HG03571 (cell line): ENCODE results near the gene ZNF429.
"Not testable (repeated sequence)": the region's sequence is repeated elsewhere in the genome, so short reads cannot be mapped to it uniquely, and the experiment has no call there.

Experiments used
- ATAC-seq: cut with Tn5 transposase; IDR thresholded peaks from one replicate; pipeline ENCODE4 v1.9.1; 2021; ENCODE audit not compliant: unreplicated experiment

Gene ZNF429

GRCh38 chr19:21588065-21588601, 82.7 kb downstream of the ZNF429 start:
- no peak for ATAC-seq

GRCh38 chr19:21590867-21591266, 85.5 kb downstream of the ZNF429 start:
- ATAC-seq, result no peak

GRCh38 chr19:21593008-21593481, 87.6 kb downstream of the ZNF429 start:
- ATAC-seq, result no peak

GRCh38 chr19:21593502-21593901, 88.1 kb downstream of the ZNF429 start:
- ATAC-seq, result no peak

- no peak for ATAC-seq
Measured at GRCh38 chr19:21593934-21594820, 88.8 kb downstream of the ZNF429 start.

GRCh38 chr19:21595185-21595584, 89.8 kb downstream of the ZNF429 start:
- no peak for ATAC-seq

GRCh38 chr19:21602082-21602658, 96.8 kb downstream of the ZNF429 start:
- ATAC-seq, result no peak

GRCh38 chr19:21602659-21603430, 97.4 kb downstream of the ZNF429 start:
- not testable (repeated sequence) for ATAC-seq

GRCh38 chr19:21603431-21604231, 98.2 kb downstream of the ZNF429 start:
- ATAC-seq, result no peak

GRCh38 chr19:21604351-21604926, 99.0 kb downstream of the ZNF429 start:
- ATAC-seq, result no peak
